CD14-positive monocyte (primary cell): Measurements from ENCODE around the gene TMTC2. TPM values are rescaled to one million over a fixed set of nuclear protein-coding genes. Genes with fewer than 3 reads are reported as not detected.

Source experiments
- DNase-seq, 3 donors: peaks; one replicate each; pipeline ENCODE4 v3.0.0-alpha.2; 2011 to 2022
- H2AFZ ChIP-seq: 2 replicates; pipeline ENCODE4 v1.6.0; 2012; ENCODE audit warnings: mild to moderate bottlenecking, low read depth, low read length, inconsistent platforms; ENCODE audit not compliant: insufficient read depth, poor library complexity, severe bottlenecking
- H3K27ac ChIP-seq, 2 donors: 1 replicate in 1 of 2; 2 replicates in 1 of 2; pipeline ENCODE4 v1.5.1; 2012 to 2013; ENCODE audit warnings: low read length in 2 of 2, control low read depth in 1 of 2, inconsistent platforms in 1 of 2, low read depth in 1 of 2, mild to moderate bottlenecking in 1 of 2
- H3K27me3 ChIP-seq, 2 donors: one replicate each; pipeline versions ENCODE4 v1.6.0 to v1.6.1; 2011 to 2013; ENCODE audit warnings: low read length in 2 of 2; ENCODE audit not compliant: control insufficient read depth in 2 of 2, insufficient read depth in 2 of 2
- H3K36me3 ChIP-seq, 2 donors: replicated peaks in 1 of 2; 1 replicate in 1 of 2; 2 replicates in 1 of 2; pipeline versions ENCODE4 v1.5.1 to v1.6.1; 2012 to 2013; ENCODE audit warnings: low read length in 2 of 2, control low read depth in 1 of 2, inconsistent platforms in 1 of 2, mild to moderate bottlenecking in 1 of 2; ENCODE audit not compliant: insufficient read depth in 2 of 2, control insufficient read depth in 1 of 2
- H3K4me1 ChIP-seq, 2 donors: 1 replicate in 1 of 2; 2 replicates in 1 of 2; pipeline versions ENCODE4 v1.5.1 to v1.6.1; 2012 to 2013; ENCODE audit warnings: low read length in 2 of 2, control low read depth in 1 of 2, inconsistent platforms in 1 of 2, mild to moderate bottlenecking in 1 of 2, moderate library complexity in 1 of 2; ENCODE audit not compliant: insufficient read depth in 2 of 2, control insufficient read depth in 1 of 2
- H3K4me2 ChIP-seq: replicated peaks from 2 replicates; pipeline ENCODE3; 2012; ENCODE audit warnings: low read length, moderate library complexity, mild to moderate bottlenecking; ENCODE audit not compliant: poor library complexity, severe bottlenecking; ENCODE audit errors: extremely low read depth
- H3K4me3 ChIP-seq, 3 experiments: fragments of 200-600 bp in 1 of 3; sonication (generic) in 1 of 3; replicated peaks in 1 of 3; 1 replicate in 2 of 3; 2 replicates in 1 of 3; pipeline ENCODE4 v1.5.1; 2011 to 2013; ENCODE audit warnings: low read length in 3 of 3, mild to moderate bottlenecking in 3 of 3, control low read depth in 2 of 3, low read depth in 2 of 3, inconsistent platforms in 1 of 3, moderate library complexity in 1 of 3
- H3K79me2 ChIP-seq: 2 replicates; pipeline ENCODE4 v1.6.0; 2012; ENCODE audit warnings: mild to moderate bottlenecking, control low read depth, inconsistent platforms, low read length, moderate library complexity; ENCODE audit not compliant: insufficient read depth
- H3K9ac ChIP-seq: 2 replicates; pipeline ENCODE4 v1.6.0; 2017; ENCODE audit warnings: low read length, mild to moderate bottlenecking; ENCODE audit not compliant: insufficient read depth, poor library complexity, severe bottlenecking
- H3K9me3 ChIP-seq, 2 donors: replicated peaks in 1 of 2; 1 replicate in 1 of 2; 2 replicates in 1 of 2; pipeline versions ENCODE4 v1.5.1 to v1.6.1; 2012 to 2013; ENCODE audit warnings: low read length in 2 of 2, control low read depth in 1 of 2; ENCODE audit not compliant: control insufficient read depth in 1 of 2, insufficient read depth in 1 of 2
- H4K20me1 ChIP-seq: 2 replicates; pipeline ENCODE4 v1.6.0; 2012; ENCODE audit warnings: mild to moderate bottlenecking, low read length, control low read depth, moderate library complexity; ENCODE audit not compliant: insufficient read depth
- H3K27ac Mint-ChIP-seq, 7 donors: one replicate each; pipeline ENCODE4 v1.8.0; 2020; ENCODE audit warnings: mild to moderate bottlenecking in 7 of 7, mixed read lengths in 7 of 7, moderate library complexity in 6 of 7, inconsistent platforms in 2 of 7
- H3K27me3 Mint-ChIP-seq, 3 donors: one replicate each; pipeline ENCODE4 v1.8.0; 2021 to 2022; ENCODE audit warnings: low read depth in 3 of 3, mild to moderate bottlenecking in 3 of 3, mixed read lengths in 3 of 3, moderate library complexity in 3 of 3, inconsistent platforms in 1 of 3
- H3K36me3 Mint-ChIP-seq, 2 donors: one replicate each; pipeline ENCODE4 v1.8.0; 2020; ENCODE audit warnings: mixed read lengths in 2 of 2, inconsistent platforms in 1 of 2, mild to moderate bottlenecking in 1 of 2
- H3K4me1 Mint-ChIP-seq: one replicate; pipeline ENCODE4 v1.8.0; 2020; ENCODE audit warnings: mild to moderate bottlenecking, mixed read lengths
- H3K4me3 Mint-ChIP-seq, 2 donors: one replicate each; pipeline ENCODE4 v1.8.0; 2020; ENCODE audit warnings: mild to moderate bottlenecking in 2 of 2, mixed read lengths in 2 of 2, moderate library complexity in 1 of 2
- H3K9me3 Mint-ChIP-seq, 7 donors: one replicate each; pipeline ENCODE4 v1.8.0; 2020 to 2022; ENCODE audit warnings: mixed read lengths in 7 of 7, mild to moderate bottlenecking in 6 of 7, moderate library complexity in 6 of 7, inconsistent platforms in 2 of 7
- WGBS: methylation state at CpG from one replicate; pipeline ENCODE4 v1.1.5; 2013; ENCODE audit warnings: missing lambda C conversion rate; ENCODE audit not compliant: insufficient coverage; 5-methylcytosine and 5-hydroxymethylcytosine counted together
- intact Hi-C, 2 donors: fragments of 100-400 bp; cut with micrococcal nuclease; formaldehyde crosslinking; loops; one replicate each; pipeline versions ENCODE4 v1.15.0 to v1.15.1; 2023
- polyA plus RNA-seq, 3 donors: library from polyadenylated mRNA; depleted of rRNA in 1 of 3; unstranded in 2 of 3; stranded (reverse) in 1 of 3; fragments of 300-500 nt in 2 of 3; fragments of >200 nt in 1 of 3; fragmentation: Illumina TruSeq in 2 of 3; gene quantifications; 1 replicate in 2 of 3; 2 replicates in 1 of 3; pipeline ENCODE4 v1.2.3, GENCODE V29; 2012 to 2021
- TF ChIP-seq, protein P1 (sequence below): fragments of 200-600 bp; IDR thresholded peaks from one replicate; pipeline ENCODE4 v1.8.0; 2022; ENCODE audit warnings: antibody characterized with exemption, mild to moderate bottlenecking

TMTC2 gene
- polyA plus RNA-seq, 3 donors: 2.5 to 15.7 (median 3.3) TPM

DNA sequence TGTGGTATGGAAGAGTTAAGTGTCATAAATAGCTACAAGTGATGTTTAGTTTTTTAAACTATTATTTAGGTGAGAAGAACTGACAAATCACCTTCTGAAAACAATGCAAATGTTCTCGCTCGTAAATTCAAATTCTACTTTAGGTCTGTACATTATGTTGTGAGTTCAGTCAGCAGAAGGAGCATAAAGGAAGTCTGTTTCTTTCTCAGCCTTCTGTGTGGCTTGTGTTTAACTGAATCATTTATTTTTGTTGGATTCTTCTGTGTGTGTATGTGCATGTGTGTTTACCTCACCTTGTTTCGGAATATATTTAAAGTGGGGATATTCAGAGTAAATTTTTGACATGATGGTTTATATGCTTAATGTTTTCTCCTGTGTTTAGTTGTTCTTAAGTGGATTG lies 285.9 kb downstream of the TMTC2 start:
- H3K4me1 ChIP-seq: peaks cover 12 to 17% of the 10 kb centered on the region in 2 donors
- Mint-ChIP-seq H3K4me3 (no peak overlapping the region), H3K27me3 (no peaks in the 10 kb centered on the region), H3K27ac (no peak overlapping the region), H3K4me1 (peaks cover 33% of the 10 kb centered on the region), H3K36me3 (peaks cover 34 to 53% of the 10 kb centered on the region in 2 donors), H3K9me3 (peaks cover 0 to 8% (median 2%) of the 10 kb centered on the region in 7 donors)
- TF ChIP-seq, protein P1, sequence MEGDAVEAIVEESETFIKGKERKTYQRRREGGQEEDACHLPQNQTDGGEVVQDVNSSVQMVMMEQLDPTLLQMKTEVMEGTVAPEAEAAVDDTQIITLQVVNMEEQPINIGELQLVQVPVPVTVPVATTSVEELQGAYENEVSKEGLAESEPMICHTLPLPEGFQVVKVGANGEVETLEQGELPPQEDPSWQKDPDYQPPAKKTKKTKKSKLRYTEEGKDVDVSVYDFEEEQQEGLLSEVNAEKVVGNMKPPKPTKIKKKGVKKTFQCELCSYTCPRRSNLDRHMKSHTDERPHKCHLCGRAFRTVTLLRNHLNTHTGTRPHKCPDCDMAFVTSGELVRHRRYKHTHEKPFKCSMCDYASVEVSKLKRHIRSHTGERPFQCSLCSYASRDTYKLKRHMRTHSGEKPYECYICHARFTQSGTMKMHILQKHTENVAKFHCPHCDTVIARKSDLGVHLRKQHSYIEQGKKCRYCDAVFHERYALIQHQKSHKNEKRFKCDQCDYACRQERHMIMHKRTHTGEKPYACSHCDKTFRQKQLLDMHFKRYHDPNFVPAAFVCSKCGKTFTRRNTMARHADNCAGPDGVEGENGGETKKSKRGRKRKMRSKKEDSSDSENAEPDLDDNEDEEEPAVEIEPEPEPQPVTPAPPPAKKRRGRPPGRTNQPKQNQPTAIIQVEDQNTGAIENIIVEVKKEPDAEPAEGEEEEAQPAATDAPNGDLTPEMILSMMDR: no peak
- H3K79me2 ChIP-seq: peaks cover 2% of the 10 kb centered on the region
- WGBS: 100% methylated on average over 2 of the region's 3 CpGs
- H3K4me3 ChIP-seq: no peak overlapping the region
- peaks cover 0 to 5% of the 10 kb centered on the region in 2 donors for H3K9me3 ChIP-seq
- H3K36me3 ChIP-seq: peaks cover 13 to 38% of the 10 kb centered on the region in 2 donors
- no peak overlapping the region for H3K4me2 ChIP-seq
- H4K20me1 ChIP-seq: no peaks in the 10 kb centered on the region
- no peak overlapping the region for H2AFZ ChIP-seq
- no peak for DNase-seq
- H3K27ac ChIP-seq: no peak overlapping the region
- H3K9ac ChIP-seq: no peak overlapping the region
- no peaks in the 10 kb centered on the region for H3K27me3 ChIP-seq
- intact Hi-C loops: no loop called here

DNA sequence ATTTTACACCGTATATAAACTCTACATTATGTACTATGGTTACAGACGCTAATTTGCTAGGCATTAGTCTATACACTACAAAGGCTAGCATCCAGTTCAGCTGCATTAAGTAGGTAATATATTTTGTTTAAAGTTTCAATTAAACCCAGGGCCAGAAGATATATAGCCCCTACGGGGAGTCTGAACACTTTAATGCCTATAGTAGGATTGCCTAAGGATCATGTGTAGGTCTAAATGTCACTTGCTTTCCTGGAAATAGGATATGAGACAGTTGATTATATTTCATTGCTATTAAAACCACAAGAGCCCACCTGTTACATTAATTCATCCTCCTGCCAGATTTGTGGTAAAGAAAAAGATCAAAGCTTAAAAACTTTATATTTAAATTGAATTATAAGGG lies 286.9 kb downstream of the TMTC2 start:
- WGBS: no CpG with 5 or more reads among the region's 3 CpGs
- no peak overlapping the region for H2AFZ ChIP-seq
- no peak for DNase-seq
- H3K79me2 ChIP-seq: no peaks in the 10 kb centered on the region
- Mint-ChIP-seq H3K4me3 (no peak overlapping the region), H3K27ac (no peak overlapping the region), H3K27me3 (no peaks in the 10 kb centered on the region), H3K9me3 (peaks cover 0 to 8% (median 2%) of the 10 kb centered on the region in 7 donors), H3K36me3 (peaks cover 34 to 50% of the 10 kb centered on the region in 2 donors), H3K4me1 (peaks cover 27% of the 10 kb centered on the region)
- no peak overlapping the region for H3K4me3 ChIP-seq
- peaks cover 0 to 5% of the 10 kb centered on the region in 2 donors for H3K9me3 ChIP-seq
- peaks cover 13 to 36% of the 10 kb centered on the region in 2 donors for H3K36me3 ChIP-seq
- H3K9ac ChIP-seq: no peak overlapping the region
- no peaks in the 10 kb centered on the region for H3K27me3 ChIP-seq
- TF ChIP-seq, protein P1: no peak
- H3K4me2 ChIP-seq: no peak overlapping the region
- no peaks in the 10 kb centered on the region for H4K20me1 ChIP-seq
- intact Hi-C loops: no loop called here
- peaks cover 5 to 7% of the 10 kb centered on the region in 2 donors for H3K4me1 ChIP-seq
- H3K27ac ChIP-seq: no peak overlapping the region
